NCI-H1048 (cell line): ENCODE measurements around the gene DYRK4.
"Not testable (repeated sequence)": the region's sequence is repeated elsewhere in the genome, so short reads cannot be mapped to it uniquely, and the experiment has no call there.

ENCODE experiments used
- DNase-seq: peaks from one replicate; lab custom pipeline; 2025; lab: John Stamatoyannopoulos, UW

The DYRK4 gene

DNA sequence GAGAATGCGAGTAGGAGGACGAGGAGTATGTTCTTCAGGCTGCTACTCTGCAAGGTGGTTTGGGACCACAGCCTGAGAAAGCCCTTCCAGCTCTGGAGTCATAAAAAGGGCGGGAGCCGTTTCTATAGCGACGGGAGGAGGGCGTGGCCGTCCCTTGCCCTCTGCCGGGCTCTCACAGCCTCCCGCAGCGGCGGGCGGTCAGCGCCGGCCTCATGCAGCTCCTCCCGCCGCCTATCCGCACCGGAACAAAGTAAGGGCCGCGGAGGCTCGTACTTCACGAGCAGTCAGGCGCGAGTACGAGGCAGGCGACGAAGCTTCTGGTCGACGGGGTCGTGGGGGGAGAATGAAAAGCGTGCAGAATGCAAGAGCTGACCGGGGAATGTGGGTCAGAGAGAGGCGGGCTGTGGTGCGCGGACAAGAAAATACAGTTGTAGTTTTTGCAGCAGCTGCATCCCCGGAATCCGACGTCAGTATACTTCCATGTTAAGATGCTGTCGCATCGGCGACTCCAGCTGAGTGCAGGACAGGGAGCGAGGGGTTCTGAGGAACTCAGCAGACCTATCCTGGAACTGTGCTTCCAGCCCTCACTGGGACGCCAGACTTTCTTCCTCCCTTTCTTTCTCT, at the start of gene DYRK4:
DYRK4 (plus strand) TSS at position 175 of the 624 bp plus-strand sequence; CDS start at position 213, 38 bp downstream.
- DNase-seq, result no peak

DNA sequence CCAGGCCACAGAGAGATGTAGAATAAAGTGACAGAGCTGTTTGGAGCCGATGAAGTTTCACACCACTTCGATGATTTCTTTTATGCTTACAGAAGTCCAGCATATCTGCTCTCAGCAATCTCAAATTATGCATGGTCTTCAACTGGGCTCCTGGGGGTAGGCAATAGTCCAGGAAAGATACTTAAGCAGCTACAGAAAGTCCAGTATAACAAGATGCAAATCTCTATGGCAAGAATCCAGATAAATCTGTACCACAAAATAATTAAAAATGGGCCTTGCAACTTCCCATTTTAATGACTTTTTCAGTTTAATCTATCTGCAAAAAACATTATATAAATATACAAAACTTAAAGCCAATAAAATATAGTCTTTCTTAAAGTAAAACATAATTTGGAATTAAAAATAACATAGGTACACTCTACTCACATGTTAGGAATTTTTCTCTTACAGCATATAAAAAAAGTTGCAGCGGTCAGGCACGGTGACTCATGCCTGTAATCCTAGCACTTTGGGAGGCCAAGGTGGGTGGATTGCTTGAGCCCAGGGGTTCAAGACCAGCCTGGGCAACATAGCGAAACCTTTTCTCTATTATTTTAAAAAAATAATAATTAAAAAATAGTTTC, 43.8 kb upstream of the DYRK4 start:
- DNase-seq, result no peak

GRCh38 chr12:4523443-4523842, 38.6 kb upstream of the DYRK4 start:
- not testable (repeated sequence) for DNase-seq

GRCh38 chr12:4526923-4527546, 35.0 kb upstream of the DYRK4 start:
- no peak for DNase-seq

DNA sequence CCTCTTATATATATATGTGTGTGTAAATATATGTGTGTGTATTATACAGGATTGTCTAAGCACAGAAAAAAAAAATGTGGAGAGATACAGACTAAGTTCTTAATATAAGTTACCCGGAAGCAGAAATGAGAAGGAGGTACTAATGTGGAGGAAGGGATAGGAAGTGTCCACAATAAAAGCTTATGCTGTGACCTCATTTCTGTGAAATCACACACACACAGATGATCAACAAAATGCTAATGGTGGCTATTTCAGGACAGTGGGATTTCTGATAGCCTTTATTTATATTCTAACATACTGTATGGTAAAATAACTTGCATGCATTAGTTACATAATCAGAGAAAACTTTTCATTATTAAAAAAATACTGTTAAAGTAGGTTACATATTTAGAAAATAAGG, 31.8 kb upstream of the DYRK4 start:
- DNase-seq, result no peak

DNA sequence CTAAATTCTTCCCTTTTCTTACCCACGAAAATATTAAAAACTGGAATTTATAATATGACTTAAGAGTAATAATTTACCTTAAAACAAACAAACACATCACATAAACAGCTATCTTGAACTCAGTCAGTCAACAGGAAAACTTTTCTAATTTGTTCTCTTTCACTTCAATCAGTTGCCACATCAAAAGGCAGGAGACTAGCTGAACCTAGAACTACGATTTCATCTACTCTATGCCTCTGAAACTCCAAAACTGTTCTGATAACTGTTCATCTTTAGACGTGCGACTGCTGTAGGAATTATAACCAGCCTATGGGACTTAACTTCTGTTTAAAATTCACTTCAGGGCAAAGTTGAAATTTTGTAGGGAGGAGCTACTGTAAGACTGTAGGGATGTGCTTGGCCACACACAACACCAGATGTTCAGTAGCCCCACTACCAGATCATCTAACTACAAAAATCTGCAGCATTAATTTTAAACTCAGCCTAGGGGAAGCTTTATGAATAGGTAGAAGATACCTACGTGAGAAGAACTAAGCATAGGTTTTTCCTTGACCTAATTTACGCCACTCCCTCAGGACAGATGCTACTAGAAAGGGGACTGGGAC, 30.9 kb upstream of the DYRK4 start:
- DNase-seq, result no peak

DNA sequence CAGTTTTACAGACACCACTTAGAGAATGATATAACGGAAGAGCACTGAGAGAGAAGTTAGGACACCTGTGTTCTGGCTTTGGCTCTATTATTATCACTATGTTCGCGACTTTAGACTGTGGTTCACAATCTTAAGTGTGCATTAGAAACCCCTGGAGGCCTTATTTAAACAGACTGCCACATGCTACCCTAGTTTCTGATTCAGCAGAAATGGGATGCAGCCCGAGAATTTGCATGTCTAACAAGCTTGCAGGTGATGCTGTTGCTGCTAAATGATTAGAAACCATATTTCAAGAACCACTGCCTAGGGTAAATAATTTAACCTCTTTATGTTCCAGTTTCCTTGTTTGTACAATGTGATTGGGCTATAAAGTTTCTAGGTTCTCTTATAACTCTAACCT, 26.9 kb upstream of the DYRK4 start:
- DNase-seq, result no peak

DNA sequence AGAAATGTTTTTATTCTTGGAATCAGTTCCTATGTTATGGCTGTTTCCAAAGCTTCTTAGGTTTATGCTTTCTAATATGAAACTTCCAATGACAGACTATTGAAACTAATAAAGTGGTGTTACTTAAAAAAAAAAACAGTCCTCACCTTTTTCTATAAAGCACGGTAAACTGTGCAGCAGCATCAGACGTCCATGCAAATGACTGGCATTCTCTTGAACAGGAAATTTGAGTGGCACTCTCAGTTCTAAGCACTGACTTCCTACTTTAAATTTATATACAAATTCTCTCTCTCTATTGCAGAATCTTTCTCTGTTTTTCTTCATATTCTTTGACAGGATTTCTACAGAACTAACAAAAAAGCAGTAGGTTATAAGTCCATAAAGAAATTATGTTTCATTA, 26.1 kb upstream of the DYRK4 start:
- no peak for DNase-seq

DNA sequence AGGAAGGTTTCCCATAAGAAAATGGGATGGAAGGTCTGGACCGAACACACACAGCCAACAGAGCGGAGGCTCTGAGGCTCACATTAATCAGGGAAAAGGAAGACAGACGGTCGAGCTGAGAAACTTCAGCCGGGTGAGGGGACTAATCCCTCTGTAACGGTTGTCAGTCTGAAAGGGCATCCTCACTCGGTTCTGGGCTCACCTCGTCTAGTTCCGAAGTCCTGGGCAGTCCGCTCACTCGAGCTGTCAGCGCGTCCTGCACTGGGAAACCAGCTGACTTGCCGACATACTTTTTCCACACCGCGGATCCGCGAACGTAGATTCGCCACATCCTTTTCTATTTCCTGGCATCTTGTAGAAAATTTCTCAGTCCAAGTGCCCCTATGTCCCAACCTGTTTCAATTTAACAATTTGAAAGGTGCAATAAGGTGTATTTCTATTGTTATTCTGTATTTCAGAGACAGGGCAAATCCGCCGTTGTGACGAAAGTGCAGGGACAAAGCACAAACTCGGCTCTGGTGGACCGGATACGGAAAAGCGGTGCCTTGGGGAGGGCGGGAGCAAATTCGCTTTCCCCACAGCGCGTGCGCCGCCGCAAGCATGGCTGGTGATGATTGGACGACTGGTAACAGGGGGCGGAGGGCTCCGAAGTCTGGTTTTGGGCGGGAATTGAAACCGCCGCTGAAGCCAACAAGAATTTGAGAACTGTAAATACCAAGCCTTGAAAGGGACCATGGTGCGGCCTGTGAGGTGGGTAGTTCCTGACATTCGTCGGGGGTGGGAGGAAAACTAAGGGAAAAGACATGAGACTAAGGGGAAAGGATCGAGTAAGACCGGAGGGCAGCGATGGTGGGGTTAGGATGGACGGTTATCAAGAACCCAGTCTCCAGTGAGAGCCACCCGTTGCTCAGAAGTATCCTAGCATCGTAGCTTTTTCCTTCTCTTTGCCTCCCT, 23.5 kb upstream of the DYRK4 start, which contains the start of gene RAD51AP1:
RAD51AP1 (plus strand) TSS at position 684 of the 954 bp plus-strand sequence; CDS start at position 734, 50 bp downstream.
- DNase-seq, result peak; percentile 93

- no peak for DNase-seq
Measured at GRCh38 chr12:4539167-4539870, 22.7 kb upstream of the DYRK4 start.

DNA sequence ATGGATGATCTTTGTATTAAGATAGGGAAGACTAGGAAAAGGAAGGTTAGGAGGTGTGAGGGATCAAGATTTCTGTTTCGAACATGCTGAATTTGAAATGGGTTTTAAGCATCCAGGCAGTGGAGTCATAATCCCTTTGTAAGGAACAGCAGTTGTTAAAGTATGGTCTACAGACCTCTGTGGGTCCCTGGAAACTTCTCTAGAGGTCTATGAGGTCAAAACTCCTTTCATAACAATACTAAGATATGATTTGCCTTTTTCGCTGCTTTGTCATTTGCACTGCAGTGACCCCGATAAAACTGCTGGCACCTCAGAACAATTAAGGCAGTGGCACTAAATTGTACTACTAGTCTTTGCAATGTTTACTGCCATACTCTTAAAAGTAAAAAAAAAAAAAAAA, 21.8 kb upstream of the DYRK4 start:
- DNase-seq, result no peak

DNA sequence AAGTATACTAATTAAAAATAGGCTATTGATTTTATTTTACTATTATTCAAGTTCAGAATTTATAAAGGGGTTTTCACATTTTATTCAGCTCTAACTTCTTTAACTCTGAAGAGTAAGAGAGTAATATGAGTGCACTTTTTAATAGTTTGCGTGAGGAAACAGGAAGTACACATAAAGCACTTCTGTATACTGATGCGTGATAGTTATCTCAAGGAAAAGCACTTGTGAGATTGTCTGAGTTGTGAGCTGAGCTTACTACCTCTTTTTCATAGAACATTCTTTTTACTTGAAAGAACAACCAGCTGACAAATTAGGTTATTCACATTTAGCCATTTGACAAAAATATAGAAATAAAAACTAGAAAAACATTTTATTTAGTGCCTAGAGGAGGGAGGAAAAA, 21.4 kb upstream of the DYRK4 start:
- DNase-seq, result no peak

DNA sequence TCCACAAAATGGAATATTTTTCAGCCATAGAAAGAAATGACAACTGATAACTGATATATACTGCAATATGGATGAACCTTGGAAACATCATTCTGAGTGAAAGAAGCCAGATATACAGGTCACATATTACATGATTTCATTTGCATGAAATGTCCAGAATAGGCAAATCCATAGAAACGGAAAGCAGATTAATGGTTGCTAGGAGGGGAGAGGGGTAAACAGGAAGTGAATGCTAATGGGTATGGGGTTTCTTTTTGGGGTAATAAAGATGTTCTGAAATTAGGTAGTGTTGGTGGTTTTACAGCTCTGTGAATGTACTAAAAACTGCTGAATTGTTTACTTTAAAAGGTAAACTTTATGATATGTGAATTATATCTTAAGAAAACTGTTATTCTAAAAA, 16.8 kb upstream of the DYRK4 start:
- no peak for DNase-seq

DNA sequence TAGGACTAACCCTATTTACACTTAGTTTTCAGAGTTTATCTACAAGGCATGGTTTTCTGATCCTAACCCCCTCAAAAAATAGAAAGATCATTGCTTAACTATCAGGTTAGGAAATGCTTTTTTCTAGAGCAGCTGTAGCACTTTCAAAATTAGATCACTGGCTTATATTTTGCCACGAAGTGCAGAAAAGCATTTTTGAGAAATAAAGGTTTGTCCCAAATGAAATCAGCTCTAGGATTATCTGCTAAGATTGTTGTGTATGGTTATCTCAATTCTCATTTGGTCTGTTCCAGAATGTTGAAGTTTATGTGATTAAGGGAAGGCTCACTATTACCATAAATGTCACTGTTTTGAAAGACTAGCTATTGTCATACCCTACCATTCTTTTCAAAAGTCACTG, 9.8 kb upstream of the DYRK4 start:
- no peak for DNase-seq

GRCh38 chr12:4553943-4554342, 8.1 kb upstream of the DYRK4 start:
- no peak for DNase-seq

GRCh38 chr12:4555804-4556203, 6.2 kb upstream of the DYRK4 start:
- no peak for DNase-seq

DNA sequence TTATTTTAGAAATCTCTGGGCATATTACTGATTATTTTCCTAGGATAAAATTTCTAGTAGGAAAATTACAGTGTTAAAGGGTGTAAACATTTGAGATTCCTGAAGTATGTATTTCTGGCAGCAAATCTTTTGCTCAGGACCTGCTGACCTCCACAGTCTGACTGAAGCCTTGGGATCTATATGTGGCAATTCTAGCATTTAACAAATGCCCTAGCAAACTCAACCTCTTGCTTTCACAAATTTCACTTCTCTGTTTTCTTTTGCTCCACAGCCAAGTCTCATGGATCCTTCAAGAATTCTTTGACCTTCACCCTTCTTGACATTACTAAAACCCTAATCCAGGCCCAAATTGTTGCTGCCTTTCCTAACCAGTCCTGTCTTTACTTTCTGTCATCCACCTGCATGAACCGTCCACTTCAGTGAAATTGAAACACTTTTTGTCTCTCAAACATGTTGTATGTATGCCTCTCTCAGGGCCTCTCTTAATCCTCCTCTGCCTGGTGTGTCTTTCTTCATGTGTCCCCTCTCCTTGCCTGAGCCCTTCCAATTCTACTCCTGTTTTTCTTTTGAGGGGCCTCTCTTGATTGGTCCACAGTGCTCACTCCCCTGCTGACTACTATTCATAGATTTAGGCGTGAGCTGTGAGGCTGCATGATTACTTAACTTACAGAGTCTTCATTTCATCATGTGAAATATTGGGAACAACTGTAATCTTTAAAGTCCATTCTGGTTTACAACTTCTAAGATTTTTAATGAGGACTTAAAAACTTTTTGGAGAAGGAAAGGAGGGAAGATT, 5.1 kb upstream of the DYRK4 start:
- no peak for DNase-seq

DNA sequence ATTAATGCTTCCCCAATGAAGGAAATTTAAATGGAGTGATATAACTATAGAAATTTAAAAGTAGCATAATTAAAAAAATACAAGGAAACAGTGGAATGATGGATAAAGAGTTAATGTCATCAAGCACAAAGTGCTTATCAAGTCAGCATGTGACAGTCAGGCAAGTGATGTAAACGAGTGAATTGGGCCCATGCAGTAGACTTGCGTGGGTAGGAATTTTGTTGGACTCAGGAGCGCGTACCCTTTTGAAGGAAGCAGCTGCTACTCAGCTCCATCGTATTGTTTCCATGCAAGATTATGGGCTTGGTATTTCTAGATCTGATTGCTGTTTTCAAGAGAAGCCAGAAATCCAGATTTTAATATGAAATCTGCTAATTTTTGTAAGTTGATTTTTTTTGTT, 4.4 kb upstream of the DYRK4 start:
- DNase-seq, result no peak

GRCh38 chr12:4558171-4558570, 3.8 kb upstream of the DYRK4 start:
- DNase-seq, result no peak

DNA sequence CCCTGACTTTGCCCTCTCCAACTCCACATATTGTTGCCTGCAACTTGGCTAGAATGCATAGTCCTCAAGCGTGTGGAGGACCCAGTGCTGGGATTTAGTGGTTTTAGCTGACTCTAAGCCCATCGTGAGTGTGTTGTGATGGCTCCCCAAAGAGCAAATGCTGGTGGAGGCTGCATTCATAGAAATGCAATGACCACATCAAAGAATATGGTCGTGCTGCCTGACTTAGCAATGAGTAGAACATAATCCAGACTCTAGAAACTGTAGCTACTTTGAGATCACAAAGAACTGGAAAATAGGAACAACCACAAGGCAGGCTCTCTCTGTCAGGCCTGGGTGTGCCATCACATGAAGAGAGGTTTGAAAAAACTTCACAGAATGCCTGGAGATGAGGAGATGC, 1.3 kb downstream of the DYRK4 start:
- DNase-seq, result no peak
